PC-3 (cell line): Measurements from ENCODE around the gene TMEM161B. TPM values are rescaled to one million over a fixed set of nuclear protein-coding genes. Genes with fewer than 3 reads are reported as not detected.

Source experiments
- ATAC-seq: fragments of 200-7000 bp; cut with Tn5 transposase; 2 replicates; pipeline ENCODE4 v1.9.1; 2020; ENCODE audit warnings: mild to moderate bottlenecking, moderate library complexity
- BruUV-seq: library from RNA; stranded (reverse); fragments of 400-500 nt; replicated peaks from 2 replicates; lab custom pipeline; 2021; lab: Mats Ljungman, UMichigan
- CTCF ChIA-PET: fragments of 300-600 bp; sonication (Branson Sonifier 250); formaldehyde crosslinking; loops from one replicate; lab custom pipeline; 2022; ENCODE audit warnings: antibody characterized with exemption; lab: Charles Lee
- POLR2A ChIA-PET: fragments of 300-600 bp; sonication (Branson Sonifier 250); formaldehyde crosslinking; loops from one replicate; lab custom pipeline; 2022; ENCODE audit warnings: antibody characterized with exemption; ENCODE audit not compliant: unreplicated experiment; lab: Charles Lee
- DNase-seq: peaks from one replicate; pipeline ENCODE4 v3.0.0-alpha.2; 2015
- H2AFZ ChIP-seq: fragments of 300-600 bp; sonication (generic); 2 replicates; pipeline ENCODE4 v1.6.0; 2016; ENCODE audit warnings: antibody characterized with exemption, low read length
- H3F3A ChIP-seq: fragments of 300-600 bp; sonication (generic); one replicate; pipeline ENCODE4 v1.6.0; 2017; ENCODE audit warnings: antibody characterized with exemption, low read length, control low read depth, mild to moderate bottlenecking; ENCODE audit not compliant: unreplicated experiment
- H3K27ac ChIP-seq: fragments of 300-600 bp; sonication (generic); 2 replicates; pipeline ENCODE4 v1.5.1; 2016; ENCODE audit warnings: mild to moderate bottlenecking, low read length
- H3K27me3 ChIP-seq: fragments of 300-600 bp; sonication (generic); 2 replicates; pipeline ENCODE4 v1.6.1; 2016; ENCODE audit warnings: low read length, mixed read lengths
- H3K36me3 ChIP-seq: fragments of 300-600 bp; sonication (generic); 2 replicates; pipeline ENCODE4 v1.6.1; 2016; ENCODE audit warnings: low read depth, mixed run types, low read length, mixed read lengths
- H3K4me1 ChIP-seq: fragments of 300-600 bp; sonication (generic); 2 replicates; pipeline ENCODE4 v1.5.1; 2016; ENCODE audit warnings: low read length; ENCODE audit not compliant: insufficient read depth
- H3K4me2 ChIP-seq: fragments of 300-600 bp; sonication (generic); 2 replicates; pipeline ENCODE4 v1.6.0; 2016; ENCODE audit warnings: low read length
- H3K4me3 ChIP-seq: fragments of 300-600 bp; sonication (generic); 2 replicates; pipeline ENCODE4 v1.5.1; 2016; ENCODE audit warnings: mild to moderate bottlenecking, low read length, mixed read lengths
- H3K79me2 ChIP-seq: fragments of 300-600 bp; sonication (generic); 2 replicates; pipeline ENCODE4 v1.6.1; 2017; ENCODE audit warnings: low read length, mixed read lengths
- H3K9ac ChIP-seq: fragments of 300-600 bp; sonication (generic); 2 replicates; pipeline ENCODE4 v1.6.0; 2016; ENCODE audit warnings: mild to moderate bottlenecking, low read length
- H3K9me2 ChIP-seq: fragments of 300-600 bp; sonication (generic); replicated peaks from 2 replicates; pipeline ENCODE4 v1.6.1; 2016; ENCODE audit warnings: mixed run types, low read length, mixed read lengths
- H3K9me3 ChIP-seq: fragments of 300-600 bp; sonication (generic); 2 replicates; pipeline ENCODE4 v1.6.1; 2016; ENCODE audit warnings: low read length, mixed read lengths
- H4K20me1 ChIP-seq: fragments of 300-600 bp; sonication (generic); 2 replicates; pipeline ENCODE4 v1.6.1; 2016; ENCODE audit warnings: low read length, mixed read lengths
- EZH2 ChIP-seq: fragments of 300-600 bp; sonication (generic); IDR thresholded peaks from one replicate; pipeline ENCODE4 v1.6.1; 2017; ENCODE audit warnings: antibody characterized with exemption, mild to moderate bottlenecking, low read length; ENCODE audit not compliant: unreplicated experiment
- EZH2phosphoT487 ChIP-seq: fragments of 300-600 bp; sonication (generic); IDR thresholded peaks from 2 replicates; pipeline ENCODE4 v1.6.1; 2018; ENCODE audit warnings: mild to moderate bottlenecking, antibody characterized with exemption, low read length, borderline replicate concordance
- intact Hi-C: fragments of 100-400 bp; cut with micrococcal nuclease; formaldehyde crosslinking; loops from 2 replicates; pipeline ENCODE4 v1.9.0; 2023
- total RNA-seq: library from RNA; depleted of rRNA; stranded (reverse); fragments of >200 nt; gene quantifications from 2 replicates; pipeline ENCODE4 v1.2.3, GENCODE V29; 2014
- TF ChIP-seq, protein P1 (sequence below): fragments of 300-600 bp; sonication (generic); conservative IDR thresholded peaks from 2 replicates; pipeline ENCODE4 v1.5.1; 2017; ENCODE audit warnings: antibody characterized with exemption, low read depth, mild to moderate bottlenecking, low read length

The TMEM161B gene
- total RNA-seq, 1 experiment from 2014 or later, result 11.5 TPM

DNA sequence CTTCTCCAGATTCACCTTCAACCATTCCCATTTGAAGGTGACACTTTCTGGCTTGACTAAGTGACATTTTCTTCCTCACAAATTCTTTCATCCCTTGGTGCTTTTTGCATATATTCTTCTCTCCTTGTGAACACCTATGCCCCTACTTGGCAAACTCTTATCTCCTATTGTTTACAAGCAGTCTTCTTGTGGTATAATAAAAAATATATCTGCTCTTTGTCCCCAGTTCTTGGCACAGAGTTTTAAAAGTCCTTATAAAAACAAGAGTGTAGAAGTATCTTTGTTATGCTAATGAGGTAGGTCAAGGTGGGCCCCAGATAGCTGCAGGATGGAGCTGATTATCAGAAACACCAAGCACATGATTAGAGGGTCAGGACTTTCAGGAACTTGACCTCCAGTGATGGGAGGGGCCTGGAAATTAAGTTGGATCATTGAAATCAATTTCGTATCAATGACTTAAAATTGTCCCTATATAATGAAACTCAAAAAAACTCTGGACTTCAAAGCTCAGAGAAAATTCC, 38.0 kb downstream of the TMEM161B start:
- Histone ChIP-seq H2AFZ (no peak overlapping the region), H3K27me3 (no peaks in the 10 kb centered on the region), H3K4me3 (no peak overlapping the region), H3K4me1 (no peaks in the 10 kb centered on the region), H3K9me2 (no peaks in the 10 kb centered on the region), H3K27ac (no peak overlapping the region), H4K20me1 (no peaks in the 10 kb centered on the region), H3K79me2 (no peaks in the 10 kb centered on the region), H3K36me3 (peaks cover 16% of the 10 kb centered on the region; the same call in 1 of the 2 replicates), H3K4me2 (no peak overlapping the region), H3K9ac (no peak overlapping the region), H3F3A (no peaks in the 10 kb centered on the region), H3K9me3 (no peaks in the 10 kb centered on the region)
- POLR2A ChIA-PET, result no interaction called here
- TF ChIP-seq EZH2phosphoT487 (no peak), EZH2 (no peak)
- TF ChIP-seq, protein P1, sequence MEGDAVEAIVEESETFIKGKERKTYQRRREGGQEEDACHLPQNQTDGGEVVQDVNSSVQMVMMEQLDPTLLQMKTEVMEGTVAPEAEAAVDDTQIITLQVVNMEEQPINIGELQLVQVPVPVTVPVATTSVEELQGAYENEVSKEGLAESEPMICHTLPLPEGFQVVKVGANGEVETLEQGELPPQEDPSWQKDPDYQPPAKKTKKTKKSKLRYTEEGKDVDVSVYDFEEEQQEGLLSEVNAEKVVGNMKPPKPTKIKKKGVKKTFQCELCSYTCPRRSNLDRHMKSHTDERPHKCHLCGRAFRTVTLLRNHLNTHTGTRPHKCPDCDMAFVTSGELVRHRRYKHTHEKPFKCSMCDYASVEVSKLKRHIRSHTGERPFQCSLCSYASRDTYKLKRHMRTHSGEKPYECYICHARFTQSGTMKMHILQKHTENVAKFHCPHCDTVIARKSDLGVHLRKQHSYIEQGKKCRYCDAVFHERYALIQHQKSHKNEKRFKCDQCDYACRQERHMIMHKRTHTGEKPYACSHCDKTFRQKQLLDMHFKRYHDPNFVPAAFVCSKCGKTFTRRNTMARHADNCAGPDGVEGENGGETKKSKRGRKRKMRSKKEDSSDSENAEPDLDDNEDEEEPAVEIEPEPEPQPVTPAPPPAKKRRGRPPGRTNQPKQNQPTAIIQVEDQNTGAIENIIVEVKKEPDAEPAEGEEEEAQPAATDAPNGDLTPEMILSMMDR, result no peak
- CTCF ChIA-PET, result interaction anchor here (0.5 kb wide), 1 partner anchor 462 kb away, joined by 3 read pairs; no protein-coding TSS in a partner anchor
- DNase-seq, result no peak
- intact Hi-C loops, result no loop called here
- no peak for ATAC-seq
- BruUV-seq, result no TSS peak

DNA sequence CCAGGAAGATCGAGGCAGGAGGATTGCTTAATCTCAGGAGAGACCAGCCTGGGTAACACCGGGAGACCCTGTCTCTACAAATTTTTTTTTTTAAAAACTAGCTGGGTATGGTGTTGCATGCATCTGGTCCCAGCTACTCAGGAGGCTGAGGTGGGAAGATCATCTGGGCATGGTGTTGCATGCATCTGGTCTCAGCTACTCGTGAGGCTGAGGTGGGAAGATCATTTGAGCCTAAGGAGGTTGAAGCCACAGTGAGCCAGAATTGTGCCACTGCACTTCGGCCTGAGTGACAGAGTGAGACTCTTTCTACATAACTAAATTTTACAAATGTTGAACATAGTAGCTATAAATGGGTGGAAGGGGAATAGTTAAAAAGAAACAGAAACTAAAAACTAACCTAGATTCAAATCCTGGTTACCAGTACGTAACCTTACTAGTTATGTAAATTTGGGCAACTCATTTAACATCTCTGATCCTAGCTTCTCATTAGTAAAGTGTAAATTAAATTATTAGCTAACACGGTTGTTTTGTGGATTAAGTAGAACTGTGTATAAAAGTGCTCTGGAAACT, 41.7 kb downstream of the TMEM161B start:
- TF ChIP-seq EZH2phosphoT487 (no peak), EZH2 (no peak)
- TF ChIP-seq, protein P1, result no peak
- Histone ChIP-seq H3K9me2 (no peaks in the 10 kb centered on the region), H3K27ac (no peak overlapping the region), H2AFZ (no peak overlapping the region), H3K4me3 (no peak overlapping the region), H4K20me1 (no peaks in the 10 kb centered on the region), H3K9ac (no peak overlapping the region), H3K9me3 (no peaks in the 10 kb centered on the region), H3K79me2 (no peaks in the 10 kb centered on the region), H3K36me3 (peaks cover 11% of the 10 kb centered on the region; the same call in 1 of the 2 replicates), H3F3A (no peaks in the 10 kb centered on the region), H3K27me3 (no peaks in the 10 kb centered on the region), H3K4me1 (no peaks in the 10 kb centered on the region), H3K4me2 (no peak overlapping the region)
- DNase-seq, result no peak
- no TSS peak for BruUV-seq
- POLR2A ChIA-PET, result no interaction called here
- intact Hi-C loops, result no loop called here
- ATAC-seq, result no peak
- CTCF ChIA-PET, result no interaction called here

DNA sequence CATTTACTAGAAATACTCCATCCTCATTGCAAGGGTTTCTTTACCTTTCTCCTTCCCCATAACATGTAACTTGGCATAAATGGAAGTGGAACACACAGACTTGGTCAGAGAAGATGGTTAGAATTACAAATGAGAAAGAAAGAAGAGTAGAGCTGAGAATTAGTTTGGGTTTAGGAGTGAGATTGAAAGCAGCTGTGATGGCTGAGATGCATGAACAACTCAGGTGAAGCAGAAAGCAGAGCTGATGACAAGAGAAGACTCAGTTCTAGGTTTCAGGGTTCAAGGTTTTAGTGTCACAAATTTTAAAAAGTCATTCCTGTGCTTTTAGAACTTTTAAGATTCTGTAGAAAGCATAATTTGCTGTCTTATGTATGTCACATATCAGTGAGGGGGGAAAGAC, 54.0 kb downstream of the TMEM161B start:
- H3F3A ChIP-seq, result no peaks in the 10 kb centered on the region
- H3K36me3 ChIP-seq, result peaks cover 8% of the 10 kb centered on the region; the same call in 1 of the 2 replicates
- H3K27ac ChIP-seq, result no peak overlapping the region
- POLR2A ChIA-PET, result no interaction called here
- H3K4me3 ChIP-seq, result no peak overlapping the region
- TF ChIP-seq EZH2, result no peak
- TF ChIP-seq, protein P1, result no peak
- no peaks in the 10 kb centered on the region for H3K9me3 ChIP-seq
- intact Hi-C loops, result no loop called here
- no peak for DNase-seq
- CTCF ChIA-PET, result no interaction called here
- ATAC-seq, result no peak
- no peaks in the 10 kb centered on the region for H3K27me3 ChIP-seq
- H3K4me1 ChIP-seq, result no peaks in the 10 kb centered on the region
- H3K4me2 ChIP-seq, result no peak overlapping the region
- no peaks in the 10 kb centered on the region for H3K9me2 ChIP-seq
- BruUV-seq, result no TSS peak
- no peak overlapping the region for H2AFZ ChIP-seq
- H3K9ac ChIP-seq, result no peak overlapping the region
- no peaks in the 10 kb centered on the region for H3K79me2 ChIP-seq
- H4K20me1 ChIP-seq, result no peaks in the 10 kb centered on the region
